K562 treated with DMSO at 1 percent for 48 hours (cell line): Measurements from ENCODE around the gene PARP11. TPM values are rescaled to one million over a fixed set of nuclear protein-coding genes. Genes with fewer than 3 reads are reported as not detected.

Experiments used
- total RNA-seq: library from RNA; unstranded; fragments of 300-600 nt; gene quantifications from 2 replicates; pipeline ENCODE4 v1.2.3, GENCODE V29; 2022; ENCODE audit warnings: low replicate concordance; ENCODE audit errors: extremely low read depth

The PARP11 gene
- not detected in 2 replicates for total RNA-seq

GRCh38 chr12:3872800-3873636 is at the start of gene PARP11:
Gene PARP11, minus strand, starts transcription at chr12:3873399. Its CDS starts 170 bp downstream, at chr12:3873229.

Other genes starting within 250 kb of the PARP11 start
- gene CRACR2A, start 120.3 kb downstream of the PARP11 start, total RNA-seq, result not detected in 2 replicates